Aorta (tissue), 5 donors: ENCODE results near the gene CIB4. TPM values are rescaled to one million over a fixed set of nuclear protein-coding genes. Genes with fewer than 3 reads are reported as not detected.

ENCODE experiments used
- ATAC-seq: fragments of 200-7000 bp; cut with Tn5 transposase; one replicate; pipeline ENCODE4 v1.9.1; 2022; ENCODE audit warnings: moderate library complexity; ENCODE audit not compliant: low FRiP score
- DNase-seq, 2 donors: peaks; one replicate each; pipeline ENCODE4 v3.0.0-alpha.2; 2020
- H3K27ac ChIP-seq, 2 donors: one replicate each; pipeline ENCODE4 v1.5.1; 2013; ENCODE audit warnings: low read length in 2 of 2, mild to moderate bottlenecking in 2 of 2, moderate library complexity in 2 of 2, control low read depth in 1 of 2, inconsistent platforms in 1 of 2, low read depth in 1 of 2
- H3K27me3 ChIP-seq, 2 donors: one replicate each; pipeline ENCODE4 v1.6.1; 2013; ENCODE audit warnings: control low read depth in 1 of 2, low read length in 1 of 2, mild to moderate bottlenecking in 1 of 2, moderate library complexity in 1 of 2; ENCODE audit not compliant: insufficient read depth in 2 of 2, control insufficient read depth in 1 of 2
- H3K36me3 ChIP-seq, 2 donors: one replicate each; pipeline ENCODE4 v1.6.1; 2013; ENCODE audit warnings: control low read depth in 1 of 2, low read length in 1 of 2, mild to moderate bottlenecking in 1 of 2; ENCODE audit not compliant: insufficient read depth in 2 of 2, control insufficient read depth in 1 of 2
- H3K4me1 ChIP-seq, 2 donors: one replicate each; pipeline ENCODE4 v1.6.1; 2013; ENCODE audit warnings: low read length in 2 of 2, control low read depth in 1 of 2, mild to moderate bottlenecking in 1 of 2, moderate library complexity in 1 of 2; ENCODE audit not compliant: insufficient read depth in 2 of 2, control insufficient read depth in 1 of 2
- H3K4me3 ChIP-seq, 2 donors: one replicate each; pipeline ENCODE4 v1.5.1; 2013; ENCODE audit warnings: low read length in 2 of 2, control low read depth in 1 of 2, mild to moderate bottlenecking in 1 of 2
- H3K9me3 ChIP-seq: one replicate; pipeline ENCODE4 v1.6.1; 2013; ENCODE audit warnings: mild to moderate bottlenecking, low read length; ENCODE audit not compliant: control insufficient read depth
- WGBS, 2 donors: extraction: QIAGEN DNeasy Blood & Tissue Kit; methylation state at CpG; one replicate each; pipeline ENCODE4 v1.1.7; 2013; 5-methylcytosine and 5-hydroxymethylcytosine counted together
- intact Hi-C, 2 donors: fragments of 100-400 bp; cut with DNase I; formaldehyde crosslinking; loops; one replicate each; pipeline versions ENCODE4 v1.14.2 to v1.15.0; 2022
- polyA plus RNA-seq, 2 donors: library from polyadenylated mRNA; stranded (reverse); fragments of 200-250 nt; gene quantifications; one replicate each; pipeline ENCODE4 v1.2.3, GENCODE V29; 2013
- total RNA-seq, 2 donors: library from RNA; stranded (reverse); fragmentation: NEBNext Ultra II Directional; extraction: Animal tissue kit (Norgen Biotek cat#: 25700); gene quantifications; one replicate each; pipeline ENCODE4 v1.2.1, GENCODE V29; 2021
- donor health status: healthy with polysubstance abuse.
- donor health status: Bipolar disorder and iron deficiency.
- donor health status: DM: no; HTN: no; CAD: no.
- donor health status: DM: no; HTN: no; CAD: no.
- donor health status: DM: yes; HTN: yes; CAD: no.

CIB4 gene
- total and polyA plus RNA-seq, 4 donors = 0.60 TPM; not detected in 3

DNA sequence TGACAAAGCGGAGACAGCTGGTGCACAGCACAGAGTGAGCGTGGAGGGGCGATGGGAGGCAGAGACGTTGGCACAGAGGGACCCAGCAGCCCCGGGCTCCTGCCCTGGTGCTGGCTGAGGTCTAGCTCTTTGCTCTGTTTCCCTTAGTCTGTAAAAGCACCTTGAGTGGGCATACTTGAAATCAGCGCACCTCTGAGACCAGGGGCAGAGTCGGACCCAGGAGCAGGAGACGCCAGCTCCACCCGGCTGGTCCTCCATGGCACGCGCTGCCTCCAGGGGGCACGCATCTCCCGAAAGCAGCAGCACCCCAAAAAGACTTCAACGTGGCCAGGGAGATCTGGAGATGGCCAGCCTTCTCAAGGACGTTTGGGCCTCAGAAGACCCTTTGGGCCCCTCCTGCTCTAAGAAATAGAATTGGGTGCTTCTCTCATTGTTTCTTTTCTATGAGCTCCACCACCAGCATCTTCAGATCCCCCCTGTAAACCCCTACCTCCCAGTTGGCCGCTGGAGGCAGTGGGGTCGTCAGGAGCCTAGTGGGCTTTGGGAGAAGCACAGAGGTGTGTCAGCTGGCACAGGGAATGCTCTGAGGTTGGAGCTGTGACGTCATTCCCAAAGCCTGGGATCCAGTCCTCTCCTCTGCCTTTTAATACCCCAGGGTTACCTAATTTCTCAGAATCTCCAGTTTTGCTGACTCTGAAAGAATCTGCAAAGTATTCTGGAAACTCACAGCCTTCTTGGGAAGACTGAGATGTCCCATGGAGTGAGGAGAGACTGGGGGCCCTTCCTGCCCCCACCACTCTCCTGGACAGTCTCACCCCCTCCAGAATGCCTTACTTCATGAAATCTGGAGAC is 58.9 kb downstream of the CIB4 start:
- Histone ChIP-seq H3K36me3 (no peaks in the 10 kb centered on the region), H3K9me3 (no peaks in the 10 kb centered on the region), H3K4me3 (no peak overlapping the region), H3K27ac (no peak overlapping the region), H3K4me1 (no peaks in the 10 kb centered on the region), H3K27me3 (no peaks in the 10 kb centered on the region)
- intact Hi-C loops = no loop called here
- 90 to 92% methylated on average over 18 of the region's 18 CpGs for WGBS, 2 donors
- DNase-seq = peak; percentile 26 to 68
- ATAC-seq = no peak

DNA sequence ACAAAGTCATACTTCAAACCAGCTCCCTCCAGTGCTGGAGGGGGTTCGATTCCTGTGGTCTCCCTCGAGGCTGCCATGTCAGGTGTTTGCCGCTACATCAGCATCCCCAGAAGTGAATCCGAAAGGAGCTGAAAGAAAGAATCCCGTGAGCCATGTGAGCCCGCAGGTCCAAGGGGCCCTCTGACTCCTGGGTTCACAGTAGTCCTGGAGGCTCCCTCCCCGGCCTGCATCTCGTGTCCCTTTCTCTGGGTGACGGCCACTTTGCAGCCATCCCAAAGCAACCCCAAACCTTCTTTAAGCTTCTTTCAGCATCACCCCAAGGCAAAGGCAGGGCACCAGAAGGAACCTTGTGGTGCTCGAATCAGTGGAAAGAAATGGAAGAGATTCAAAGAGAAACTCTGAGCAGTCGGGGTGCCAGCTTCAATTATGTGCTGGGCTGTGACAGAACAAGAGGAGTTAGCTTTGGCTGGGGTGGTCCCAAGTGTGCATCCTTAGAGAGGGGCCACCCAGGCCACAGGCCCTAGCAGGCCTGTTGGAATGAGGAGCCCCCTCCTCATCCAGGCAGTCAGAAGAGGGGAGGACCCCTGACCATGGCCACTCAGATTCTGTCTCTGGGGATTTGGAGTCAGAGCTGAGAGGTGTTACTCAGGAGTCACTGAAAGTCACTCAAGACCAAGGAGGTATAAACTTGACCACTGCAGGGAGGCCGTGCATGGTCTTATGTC is 59.7 kb downstream of the CIB4 start:
- Histone ChIP-seq H3K4me1 (no peaks in the 10 kb centered on the region), H3K36me3 (no peaks in the 10 kb centered on the region), H3K27me3 (no peaks in the 10 kb centered on the region), H3K27ac (no peak overlapping the region), H3K4me3 (no peak overlapping the region), H3K9me3 (no peaks in the 10 kb centered on the region)
- intact Hi-C loops = no loop called here
- ATAC-seq (no peak), DNase-seq (peak; percentile 44 to 60)
- WGBS, 2 donors = 89 to 93% methylated on average over 12 of the region's 12 CpGs

DNA sequence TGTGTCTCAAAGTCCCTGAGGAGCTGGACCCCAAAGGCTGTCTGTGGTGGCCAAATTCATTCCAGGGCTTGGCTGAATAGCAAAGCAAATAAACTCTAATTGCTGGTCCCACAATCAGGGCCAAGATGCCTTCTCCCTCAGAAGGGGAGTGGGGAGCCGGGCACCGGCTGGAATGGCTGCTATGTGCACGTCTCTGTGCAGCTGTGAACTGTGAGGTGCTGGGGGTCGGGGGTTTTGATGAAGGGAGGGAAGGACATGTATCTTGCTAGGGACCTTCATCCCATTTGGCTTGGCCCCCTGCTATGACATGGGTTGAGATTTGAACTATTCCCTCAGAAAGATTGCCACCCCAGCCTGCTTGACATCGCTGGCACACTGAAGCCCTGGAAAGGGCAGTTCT is 60.4 kb downstream of the CIB4 start:
- H3K27me3 ChIP-seq = no peaks in the 10 kb centered on the region
- WGBS, 2 donors = 75 to 77% methylated on average over 5 of the region's 5 CpGs

GRCh38 chr2:26580151-26580550 is 61.0 kb downstream of the CIB4 start:
- Histone ChIP-seq H3K9me3 (no peaks in the 10 kb centered on the region), H3K4me1 (no peaks in the 10 kb centered on the region), H3K27ac (no peak overlapping the region), H3K4me3 (no peak overlapping the region), H3K27me3 (no peaks in the 10 kb centered on the region), H3K36me3 (no peaks in the 10 kb centered on the region)
- ATAC-seq (no peak), DNase-seq (peak in 1 of 2 donors; percentile 48)
- 93 to 96% methylated on average over 6 of the region's 6 CpGs for WGBS, 2 donors
- intact Hi-C loops = no loop called here

More for the DNA sequence above, 60.4 kb downstream of the CIB4 start:
- intact Hi-C loops = no loop called here
- Histone ChIP-seq H3K36me3 (no peaks in the 10 kb centered on the region), H3K4me1 (no peaks in the 10 kb centered on the region), H3K27ac (no peak overlapping the region), H3K9me3 (no peaks in the 10 kb centered on the region), H3K4me3 (no peak overlapping the region)
- DNase-seq = peak; percentile 29 to 64
- no peak for ATAC-seq

- H3K27me3 ChIP-seq = no peaks in the 10 kb centered on the region
- no peak overlapping the region for H3K4me3 ChIP-seq
- ATAC-seq (no peak), DNase-seq (peak in 1 of 2 donors; percentile 14)
- 87 to 91% methylated on average over 5 of the region's 5 CpGs for WGBS, 2 donors
- no peaks in the 10 kb centered on the region for H3K4me1 ChIP-seq
- intact Hi-C loops = loop anchor here in 1 of 2 donors (5.0 kb wide), 1 partner anchor 77 kb away; no protein-coding TSS in a partner anchor
- no peak overlapping the region for H3K27ac ChIP-seq
- H3K9me3 ChIP-seq = no peaks in the 10 kb centered on the region
- H3K36me3 ChIP-seq = no peaks in the 10 kb centered on the region
These were observed 61.5 kb downstream of the CIB4 start for GRCh38 chr2:26579723-26580040.

- Histone ChIP-seq H3K9me3 (no peaks in the 10 kb centered on the region), H3K27me3 (no peaks in the 10 kb centered on the region), H3K36me3 (no peaks in the 10 kb centered on the region), H3K4me3 (no peak overlapping the region), H3K27ac (no peak overlapping the region), H3K4me1 (no peaks in the 10 kb centered on the region)
- DNase-seq (peak; percentile 11 to 47), ATAC-seq (no peak)
- intact Hi-C loops = loop anchor here in 1 of 2 donors (5.0 kb wide), 1 partner anchor 77 kb away; no protein-coding TSS in a partner anchor
- 91 to 94% methylated on average over 11 of the region's 11 CpGs for WGBS, 2 donors
These were observed 62.0 kb downstream of the CIB4 start for GRCh38 chr2:26579025-26579722.

- intact Hi-C loops = loop anchor here in 1 of 2 donors (5.0 kb wide), 1 partner anchor 76 kb away; no protein-coding TSS in a partner anchor
- H3K27me3 ChIP-seq = no peaks in the 10 kb centered on the region
These were observed 62.6 kb downstream of the CIB4 start for GRCh38 chr2:26578581-26578980.

GRCh38 chr2:26578113-26578458 is 63.1 kb downstream of the CIB4 start:
- intact Hi-C loops = loop anchor here in 1 of 2 donors (5.0 kb wide), 1 partner anchor 76 kb away; no protein-coding TSS in a partner anchor
- Histone ChIP-seq H3K27ac (no peak overlapping the region), H3K4me1 (no peaks in the 10 kb centered on the region), H3K4me3 (no peak overlapping the region), H3K9me3 (no peaks in the 10 kb centered on the region), H3K36me3 (no peaks in the 10 kb centered on the region), H3K27me3 (no peaks in the 10 kb centered on the region)
- peak in 1 of 2 donors; percentile 14 for DNase-seq
- ATAC-seq = no peak
- WGBS, 2 donors = 63% methylated on average over 3 of the region's 3 CpGs

More at GRCh38 chr2:26578581-26578980, 62.6 kb downstream of the CIB4 start:
- DNase-seq = peak; percentile 13 to 46
- H3K36me3 ChIP-seq = no peaks in the 10 kb centered on the region
- no peaks in the 10 kb centered on the region for H3K9me3 ChIP-seq
- H3K4me3 ChIP-seq = no peak overlapping the region
- WGBS, 2 donors = 81 to 84% methylated on average over 5 of the region's 5 CpGs
- no peak overlapping the region for H3K27ac ChIP-seq
- H3K4me1 ChIP-seq = no peaks in the 10 kb centered on the region
- no peak for ATAC-seq
